ENCODE data around the gene PTGER1.

- TF ChIP-seq CTCF (conservative IDR thresholded peaks at IDR 0.05; ENCODE audit: low read depth in 2 of 2) (no peak), CREB1 (CRISPR knock-in tag; IDR thresholded peaks at IDR 0.05; ENCODE audit: low read depth) (no peak), REST (IDR thresholded peaks at IDR 0.05; ENCODE audit: unreplicated experiment) (no peak), POLR2AphosphoS5 (IDR thresholded peaks at IDR 0.05; ENCODE audit: low read depth) (no peak)
Measured at GRCh38 chr19:14510311-14511228, 35.4 kb upstream of the PTGER1 start.

Measured in GM23338 (cell line).